Lower leg skin (tissue), 4 donors: ENCODE results near the gene BICD2. TPM values are rescaled to one million over a fixed set of nuclear protein-coding genes. Genes with fewer than 3 reads are reported as not detected.

ENCODE experiments used
- DNase-seq, 2 donors: peaks; one replicate each; pipeline ENCODE4 v3.0.0-alpha.2; 2019; ENCODE audit warnings: low spot score in 2 of 2
- H3K4me3 ChIP-seq: fragments of 200-600 bp; sonication (generic); 2 replicates; pipeline ENCODE4 v1.5.1; 2017; ENCODE audit warnings: mild to moderate bottlenecking, low read depth; ENCODE audit not compliant: poor library complexity, severe bottlenecking
- CTCF ChIP-seq, 3 donors: fragments of 450-650 bp; IDR thresholded peaks; one replicate each; pipeline ENCODE4 v1.5.1; 2016; ENCODE audit warnings: antibody characterized with exemption in 3 of 3, mild to moderate bottlenecking in 3 of 3, moderate library complexity in 2 of 3
- POLR2A ChIP-seq, 2 donors: fragments of 450-650 bp; IDR thresholded peaks; one replicate each; pipeline ENCODE4 v1.6.1; 2016 to 2017; ENCODE audit warnings: antibody characterized with exemption in 2 of 2, mild to moderate bottlenecking in 1 of 2, moderate library complexity in 1 of 2
- WGBS, 2 donors: methylation state at CpG; one replicate each; pipeline ENCODE4 v1.1.5; 2018; 5-methylcytosine and 5-hydroxymethylcytosine counted together
- intact Hi-C: fragments of 100-400 bp; cut with DNase I; formaldehyde crosslinking; loops from one replicate; pipeline ENCODE4 v1.15.0; 2023; ENCODE audit warnings: low total_unique reads
- total RNA-seq, 4 donors: library from RNA; depleted of rRNA; stranded (reverse); fragments of >200 nt; gene quantifications; one replicate each; pipeline ENCODE4 v1.1.0, GENCODE V29; 2016

Gene BICD2
- total RNA-seq, 4 donors from 2014 or later, result 177 to 182 (median 180) TPM

- intact Hi-C loops, result no loop called here
- no peak for TF ChIP-seq CTCF (IDR thresholded peaks at IDR 0.05)
- TF ChIP-seq POLR2A (IDR thresholded peaks at IDR 0.05), result no peak
- no peak overlapping the region for H3K4me3 ChIP-seq
- WGBS, 2 donors, result 78 to 85% methylated on average over 11 of the region's 11 CpGs
- peak in 1 of 2 donors; percentile 48 for DNase-seq
Measured at GRCh38 chr9:92754091-92754745, 10.4 kb downstream of the BICD2 start.

GRCh38 chr9:92752812-92753404, 11.7 kb downstream of the BICD2 start:
- TF ChIP-seq POLR2A (IDR thresholded peaks at IDR 0.05) (no peak), CTCF (IDR thresholded peaks at IDR 0.05) (no peak)
- DNase-seq, result peak in 1 of 2 donors; percentile 4

GRCh38 chr9:92749934-92750315, 14.7 kb downstream of the BICD2 start:
- no peak overlapping the region for H3K4me3 ChIP-seq
- TF ChIP-seq CTCF (IDR thresholded peaks at IDR 0.05) (no peak), POLR2A (IDR thresholded peaks at IDR 0.05) (no peak)
- WGBS, 2 donors, result 52 to 59% methylated on average over 6 of the region's 6 CpGs
- no peak for DNase-seq
- intact Hi-C loops, result no loop called here

More at GRCh38 chr9:92752812-92753404, 11.7 kb downstream of the BICD2 start:
- H3K4me3 ChIP-seq, result no peak overlapping the region
- 64 to 67% methylated on average over 4 of the region's 4 CpGs for WGBS, 2 donors
- intact Hi-C loops, result no loop called here

GRCh38 chr9:92749071-92749933, 15.3 kb downstream of the BICD2 start:
- no peak for TF ChIP-seq POLR2A (IDR thresholded peaks at IDR 0.05)
- TF ChIP-seq CTCF (IDR thresholded peaks at IDR 0.05), result no peak
- intact Hi-C loops, result no loop called here
- DNase-seq, result peak in 1 of 2 donors; percentile 81
- H3K4me3 ChIP-seq, result no peak overlapping the region
- WGBS, 2 donors, result 23 to 27% methylated on average over 9 to 12 of the region's 12 CpGs

GRCh38 chr9:92748233-92748497, 16.5 kb downstream of the BICD2 start:
- DNase-seq, result no peak
- intact Hi-C loops, result no loop called here
- H3K4me3 ChIP-seq, result no peak overlapping the region
- TF ChIP-seq POLR2A (IDR thresholded peaks at IDR 0.05) (no peak), CTCF (IDR thresholded peaks at IDR 0.05) (no peak)
- 57% methylated on average over 3 of the region's 3 CpGs for WGBS, 2 donors
